ENCODE data around the gene FARS2.

Gene FARS2

GRCh38 chr6:5599127-5599526 lies 337.8 kb downstream of the FARS2 start:
- DNase-seq, result no peak

- no peak for DNase-seq
Observed at GRCh38 chr6:5605937-5606336, 344.6 kb downstream of the FARS2 start.

GRCh38 chr6:5606546-5606945 lies 345.2 kb downstream of the FARS2 start:
- no peak for DNase-seq

- no peak for DNase-seq
Observed at GRCh38 chr6:5610640-5611039, 349.3 kb downstream of the FARS2 start.

GRCh38 chr6:5617179-5617578 lies 355.9 kb downstream of the FARS2 start:
- no peak for DNase-seq

GRCh38 chr6:5619249-5619648 lies 357.9 kb downstream of the FARS2 start:
- DNase-seq, result peak in 1 of 2 donors; percentile 9

GRCh38 chr6:5622276-5623005 lies 361.1 kb downstream of the FARS2 start:
- no peak for DNase-seq

- DNase-seq, result no peak
Observed at GRCh38 chr6:5623769-5624168, 362.5 kb downstream of the FARS2 start.

GRCh38 chr6:5624256-5624655 lies 362.9 kb downstream of the FARS2 start:
- DNase-seq, result no peak

- no peak for DNase-seq
Observed at GRCh38 chr6:5626727-5627426, 365.6 kb downstream of the FARS2 start.

- no peak for DNase-seq
Observed at GRCh38 chr6:5630636-5631035, 369.3 kb downstream of the FARS2 start.

- no peak for DNase-seq
Observed at GRCh38 chr6:5632348-5632935, 371.1 kb downstream of the FARS2 start.

- DNase-seq, result no peak
Observed at GRCh38 chr6:5634525-5634924, 373.2 kb downstream of the FARS2 start.

GRCh38 chr6:5636210-5637030 lies 375.1 kb downstream of the FARS2 start:
- no peak for DNase-seq

GRCh38 chr6:5637714-5638113 lies 376.4 kb downstream of the FARS2 start:
- DNase-seq, result no peak

- DNase-seq, result no peak
Observed at GRCh38 chr6:5638666-5639065, 377.4 kb downstream of the FARS2 start.

GRCh38 chr6:5639193-5639592 lies 377.9 kb downstream of the FARS2 start:
- DNase-seq, result no peak

GRCh38 chr6:5640614-5641013 lies 379.3 kb downstream of the FARS2 start:
- DNase-seq, result no peak

GRCh38 chr6:5644523-5645185 lies 383.3 kb downstream of the FARS2 start:
- no peak for DNase-seq

- no peak for DNase-seq
Observed at GRCh38 chr6:5645328-5646290, 384.3 kb downstream of the FARS2 start.

GRCh38 chr6:5652406-5653137 lies 391.3 kb downstream of the FARS2 start:
- DNase-seq, result no peak

All from stimulated activated CD4-positive, alpha-beta T cell treated with anti-CD3 and anti-CD28 coated beads, Interleukin-2, amount 100 ng/mL, for 48 hours (primary cell).